H1 (cell line): ENCODE results near the gene HOXA6. TPM values are rescaled to one million over a fixed set of nuclear protein-coding genes. Genes with fewer than 3 reads are reported as not detected.
A peak's percentile ranks its signal among the peaks of the same experiment; 100 is the strongest.

ENCODE experiments used
- CTCF ChIA-PET: fragments of 300-600 bp; sonication (Branson Sonifier 250); formaldehyde crosslinking; loops from one replicate; lab custom pipeline; 2021; ENCODE audit not compliant: partially characterized antibody; lab: Charles Lee
- POLR2A ChIA-PET: fragments of 300-600 bp; sonication (Branson Sonifier 250); formaldehyde crosslinking; loops from one replicate; lab custom pipeline; 2021; ENCODE audit warnings: inconsistent platforms; ENCODE audit not compliant: partially characterized antibody; lab: Charles Lee
- DNase-seq, 2 experiments: peaks; one replicate each; pipeline versions ENCODE4 v3.0.0 to v3.0.0-alpha.2; 2010 to 2022; ENCODE audit warnings: low spot score in 2 of 2, low read depth in 1 of 2, mixed read lengths in 1 of 2
- FAIRE-seq: peaks from 2 replicates; lab custom pipeline; 2011; peaks lifted over from hg19 to GRCh38; lab: Jason Lieb, UNC
- H2AFZ ChIP-seq: 2 replicates; pipeline ENCODE4 v1.8.1; 2012; ENCODE audit warnings: low read length, inconsistent platforms
- H2AK5ac ChIP-seq: 2 replicates; pipeline ENCODE4 v1.6.1; 2013; ENCODE audit warnings: low read depth, low read length
- H2BK120ac ChIP-seq: replicated peaks from 2 replicates; pipeline ENCODE3; 2013; ENCODE audit warnings: low read depth, low read length, inconsistent platforms
- H2BK12ac ChIP-seq: 2 replicates; pipeline ENCODE4 v1.6.1; 2013; ENCODE audit warnings: low read depth, low read length
- H2BK15ac ChIP-seq: 2 replicates; pipeline ENCODE4 v1.6.1; 2013; ENCODE audit warnings: low read length
- H2BK20ac ChIP-seq: 2 replicates; pipeline ENCODE4 v1.6.1; 2013; ENCODE audit warnings: low read length
- H2BK5ac ChIP-seq: 2 replicates; pipeline ENCODE4 v1.6.1; 2013; ENCODE audit warnings: low read depth, low read length
- H3K14ac ChIP-seq: 2 replicates; pipeline ENCODE4 v1.6.1; 2013; ENCODE audit warnings: inconsistent platforms; ENCODE audit not compliant: insufficient read length
- H3K18ac ChIP-seq: 2 replicates; pipeline ENCODE4 v1.6.1; 2013; ENCODE audit warnings: low read length; ENCODE audit errors: extremely low read depth
- H3K23ac ChIP-seq: 2 replicates; pipeline ENCODE4 v1.6.1; 2013; ENCODE audit warnings: inconsistent platforms; ENCODE audit not compliant: insufficient read length
- H3K23me2 ChIP-seq: 2 replicates; pipeline ENCODE4 v1.6.1; 2013; ENCODE audit warnings: low read depth, low read length
- H3K27ac ChIP-seq: 2 replicates; pipeline ENCODE4 v1.6.1; 2011; ENCODE audit warnings: low read depth, low read length, inconsistent platforms
- H3K27me3 ChIP-seq, 4 experiments: replicated peaks in 1 of 4; 1 replicate in 1 of 4; 2 replicates in 3 of 4; pipeline versions ENCODE4 v1.6.1 to v1.8.1; 2011 to 2013; ENCODE audit warnings: low read length in 3 of 4, mild to moderate bottlenecking in 3 of 4, inconsistent platforms in 2 of 4, mixed read lengths in 2 of 4, moderate library complexity in 1 of 4; ENCODE audit not compliant: control insufficient read depth in 3 of 4, insufficient read depth in 3 of 4; ENCODE audit errors: extremely low read depth in 1 of 4
- H3K36me3 ChIP-seq, 4 experiments: 2 replicates each; pipeline versions ENCODE4 v1.6.1 to v1.8.1; 2011 to 2013; ENCODE audit warnings: mild to moderate bottlenecking in 4 of 4, low read length in 3 of 4, moderate library complexity in 2 of 4, control low read depth in 1 of 4, inconsistent platforms in 1 of 4; ENCODE audit not compliant: insufficient read depth in 4 of 4, control insufficient read depth in 2 of 4
- H3K4ac ChIP-seq: replicated peaks from 2 replicates; pipeline ENCODE3; 2013; ENCODE audit warnings: low read length, low read depth, mixed read lengths, inconsistent platforms; ENCODE audit not compliant: insufficient read length
- H3K4me1 ChIP-seq, 4 experiments: replicated peaks in 1 of 4; 1 replicate in 1 of 4; 2 replicates in 3 of 4; pipeline versions ENCODE4 v1.6.1 to v1.8.1; 2011 to 2013; ENCODE audit warnings: low read length in 3 of 4, inconsistent platforms in 2 of 4, mixed read lengths in 1 of 4; ENCODE audit not compliant: insufficient read depth in 4 of 4, control insufficient read depth in 3 of 4
- H3K4me2 ChIP-seq, 2 experiments: 2 replicates each; pipeline versions ENCODE4 v1.6.1 to v1.8.1; 2011 to 2013; ENCODE audit warnings: low read depth in 2 of 2, low read length in 2 of 2, control low read depth in 1 of 2, inconsistent platforms in 1 of 2, mild to moderate bottlenecking in 1 of 2; ENCODE audit not compliant: insufficient read depth in 1 of 2
- H3K4me3 ChIP-seq, 4 experiments: fragments of 200-600, 300-600 bp in 1 of 4; sonication (generic), shearing (Covaris generic), sonication (Bioruptor Twin) in 1 of 4; 2 replicates each; pipeline versions ENCODE4 v1.5.1 to v1.8.1; 2011 to 2016; ENCODE audit warnings: low read length in 4 of 4, low read depth in 3 of 4, control low read depth in 2 of 4, inconsistent platforms in 2 of 4, mild to moderate bottlenecking in 2 of 4, mixed read lengths in 1 of 4, moderate library complexity in 1 of 4; ENCODE audit not compliant: insufficient read depth in 2 of 4; ENCODE audit errors: extremely low read depth in 1 of 4
- H3K56ac ChIP-seq: replicated peaks from 2 replicates; pipeline ENCODE3; 2013; ENCODE audit warnings: low read depth, mild to moderate bottlenecking, mixed read lengths, low read length, inconsistent platforms; ENCODE audit not compliant: insufficient read length
- H3K79me1 ChIP-seq: 2 replicates; pipeline ENCODE4 v1.6.1; 2013; ENCODE audit warnings: low read depth, low read length, control low read depth
- H3K79me2 ChIP-seq, 2 experiments: 2 replicates each; pipeline versions ENCODE4 v1.6.1 to v1.8.1; 2012 to 2013; ENCODE audit warnings: low read length in 2 of 2, mild to moderate bottlenecking in 2 of 2, inconsistent platforms in 1 of 2; ENCODE audit not compliant: insufficient read depth in 2 of 2, control insufficient read depth in 1 of 2
- H3K9ac ChIP-seq, 4 experiments: replicated peaks in 1 of 4; 1 replicate in 1 of 4; 2 replicates in 3 of 4; pipeline versions ENCODE4 v1.6.1 to v1.8.1; 2011 to 2013; ENCODE audit warnings: low read depth in 3 of 4, low read length in 3 of 4, control low read depth in 2 of 4, mild to moderate bottlenecking in 2 of 4, moderate library complexity in 2 of 4, inconsistent platforms in 1 of 4; ENCODE audit errors: extremely low read depth in 1 of 4
- H3K9me3 ChIP-seq, 2 experiments: 2 replicates each; pipeline versions ENCODE4 v1.6.1 to v1.8.1; 2012 to 2013; ENCODE audit warnings: mild to moderate bottlenecking in 2 of 2, moderate library complexity in 2 of 2, control low read depth in 1 of 2, inconsistent platforms in 1 of 2, low read depth in 1 of 2, low read length in 1 of 2, mixed read lengths in 1 of 2; ENCODE audit not compliant: insufficient read depth in 2 of 2
- H4K20me1 ChIP-seq, 2 experiments: replicated peaks in 1 of 2; 2 replicates each; pipeline versions ENCODE3 to v1.8.1; 2011 to 2013; ENCODE audit warnings: inconsistent platforms in 2 of 2, low read length in 2 of 2, mild to moderate bottlenecking in 1 of 2; ENCODE audit not compliant: insufficient read depth in 2 of 2, control insufficient read depth in 1 of 2
- H4K5ac ChIP-seq: 2 replicates; pipeline ENCODE4 v1.6.1; 2013; ENCODE audit warnings: low read length, low read depth, mixed read lengths, inconsistent platforms; ENCODE audit not compliant: insufficient read length
- H4K8ac ChIP-seq: 2 replicates; pipeline ENCODE4 v1.8.0; 2013; ENCODE audit warnings: mild to moderate bottlenecking, moderate library complexity, low read length, inconsistent platforms; ENCODE audit not compliant: insufficient read depth; ENCODE audit errors: extremely low read depth
- H4K91ac ChIP-seq: replicated peaks from 2 replicates; pipeline ENCODE3; 2013; ENCODE audit warnings: low read length, mixed read lengths, inconsistent platforms; ENCODE audit not compliant: insufficient read length
- CBX8 ChIP-seq: fragments of 300-800, 300-1000 bp; sonication (generic); IDR thresholded peaks from 2 replicates; pipeline ENCODE4 v1.7.1; 2016; ENCODE audit warnings: low read depth, low read length, borderline replicate concordance
- RNF2 ChIP-seq: fragments of 200-900, 300-1000 bp; sonication (generic); IDR thresholded peaks from 2 replicates; pipeline ENCODE4 v1.7.1; 2016; ENCODE audit warnings: borderline replicate concordance, low read depth, mild to moderate bottlenecking, antibody characterized with exemption, low read length; ENCODE audit not compliant: poor library complexity, severe bottlenecking; ENCODE audit errors: missing control alignments
- TCF12 ChIP-seq: IDR thresholded peaks from 2 replicates; pipeline ENCODE4 v1.6.1; 2011; ENCODE audit warnings: low read depth, mild to moderate bottlenecking, low read length
- WGBS, 2 experiments: shearing (Covaris generic) in 1 of 2; methylation state at CpG; one replicate each; pipeline versions ENCODE4 v1.1.6 to v1.1.7; 2013 to 2015; ENCODE audit warnings: low lambda C conversion rate in 2 of 2, mixed read lengths in 2 of 2, inconsistent platforms in 1 of 2, low coverage in 1 of 2, missing lambda C conversion rate in 1 of 2; ENCODE audit not compliant: insufficient replicate concordance in 2 of 2, insufficient coverage in 1 of 2, insufficient read length in 1 of 2; ENCODE audit errors: extremely low coverage in 1 of 2, missing lambda C conversion rate in 1 of 2; 5-methylcytosine and 5-hydroxymethylcytosine counted together
- polyA plus RNA-seq, 7 experiments: library from polyadenylated mRNA; depleted of rRNA in 3 of 7; stranded (reverse) in 5 of 7; unstranded in 2 of 7; fragments of >200 nt in 5 of 7; fragments of 200-250 nt in 2 of 7; gene quantifications; 1 replicate in 5 of 7; 2 replicates in 1 of 7; 4 replicates in 1 of 7; pipeline versions ENCODE4 v1.2.1 to v1.2.3, GENCODE V29; 2011 to 2013; ENCODE audit warnings: missing spikeins in 2 of 7, mixed read lengths in 2 of 7
- total RNA-seq: library from RNA; stranded (reverse); fragmentation: NEBNext Ultra II Directional; extraction: Animal tissue kit (Norgen Biotek cat#: 25700); gene quantifications from 2 replicates; pipeline ENCODE4 v1.2.1, GENCODE V29; 2021
- TF ChIP-seq, protein P1 (sequence below): IDR thresholded peaks from 2 replicates; pipeline ENCODE4 v1.6.1; 2012; ENCODE audit warnings: low read length, inconsistent platforms

The HOXA6 gene
- total and polyA plus RNA-seq, 2 of the 8 experiments (the other 6 are each of a cell fraction or from before 2014, with no cell fraction given), result not detected

GRCh38 chr7:27172315-27172774, 24.8 kb upstream of the HOXA6 start:
- no peak overlapping the region for H2BK20ac ChIP-seq
- peaks cover 4 to 11% (median 5%) of the 10 kb centered on the region in 4 experiments; a peak in 5 of 7 replicates for H3K4me1 ChIP-seq
- peaks cover 0 to 18% (median 0%) of the 10 kb centered on the region in 4 experiments; a peak in 1 of 8 replicates for H3K36me3 ChIP-seq
- H3K79me1 ChIP-seq, result no peaks in the 10 kb centered on the region
- ChIA-PET CTCF (interaction anchor here (0.8 to 5.4 kb wide), 4 partner anchors 11 to 36 kb away, joined by 3 to 20 read pairs (median 7); partner anchors contain the start of gene HOXA5), POLR2A (no interaction called here)
- no peak for FAIRE-seq
- H2AK5ac ChIP-seq, result no peak overlapping the region; the same call in 1 of the 2 replicates
- H2AFZ ChIP-seq, result no peak overlapping the region
- no peak overlapping the region for H3K18ac ChIP-seq
- DNase-seq, result peak in 1 of 2 experiments; percentile 49
- WGBS, 2 experiments, result 14% methylated on average over 8 of the region's 10 CpGs; no CpG with 5 or more reads in 1 of the 2 experiments
- TF ChIP-seq CBX8, result peak; percentile 75; the same call in 1 of the 2 replicates
- TF ChIP-seq TCF12, result 0 out of 2 replicates have a peak, but pooled peaks have one; percentile 5
- peak; percentile 16 for TF ChIP-seq RNF2
- TF ChIP-seq, protein P1, sequence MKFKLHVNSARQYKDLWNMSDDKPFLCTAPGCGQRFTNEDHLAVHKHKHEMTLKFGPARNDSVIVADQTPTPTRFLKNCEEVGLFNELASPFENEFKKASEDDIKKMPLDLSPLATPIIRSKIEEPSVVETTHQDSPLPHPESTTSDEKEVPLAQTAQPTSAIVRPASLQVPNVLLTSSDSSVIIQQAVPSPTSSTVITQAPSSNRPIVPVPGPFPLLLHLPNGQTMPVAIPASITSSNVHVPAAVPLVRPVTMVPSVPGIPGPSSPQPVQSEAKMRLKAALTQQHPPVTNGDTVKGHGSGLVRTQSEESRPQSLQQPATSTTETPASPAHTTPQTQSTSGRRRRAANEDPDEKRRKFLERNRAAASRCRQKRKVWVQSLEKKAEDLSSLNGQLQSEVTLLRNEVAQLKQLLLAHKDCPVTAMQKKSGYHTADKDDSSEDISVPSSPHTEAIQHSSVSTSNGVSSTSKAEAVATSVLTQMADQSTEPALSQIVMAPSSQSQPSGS, result no peak
- 0 out of 2 replicates have a peak overlapping the region, but pooled peaks have one; percentile 10 for H2BK12ac ChIP-seq
- H3K9ac ChIP-seq, result no peak overlapping the region
- no peak overlapping the region for H3K23ac ChIP-seq
- H2BK5ac ChIP-seq, result no peak overlapping the region
- no peak overlapping the region for H3K14ac ChIP-seq
- H3K79me2 ChIP-seq, result no peaks in the 10 kb centered on the region
- no peak overlapping the region for H2BK15ac ChIP-seq
- no peak overlapping the region for H3K27ac ChIP-seq
- no peak overlapping the region; the same call in 1 of the 2 replicates for H4K8ac ChIP-seq
- no peaks in the 10 kb centered on the region; the same call in 1 of the 2 replicates for H3K23me2 ChIP-seq
- no peak overlapping the region for H3K4ac ChIP-seq
- H3K27me3 ChIP-seq, result peaks cover 95 to 100% (median 100%) of the 10 kb centered on the region in 4 experiments
- peaks cover 40 to 60% of the 10 kb centered on the region in 2 experiments for H4K20me1 ChIP-seq
- no peak overlapping the region for H4K91ac ChIP-seq
- no peak overlapping the region for H4K5ac ChIP-seq
- no peaks in the 10 kb centered on the region; a peak in 1 of 4 replicates for H3K9me3 ChIP-seq
- no peak overlapping the region for H2BK120ac ChIP-seq
- no peak overlapping the region for H3K56ac ChIP-seq
- no peak overlapping the region for H3K4me2 ChIP-seq
- no peak overlapping the region for H3K4me3 ChIP-seq
